K562 (cell line): ENCODE data around the gene SH3RF1. TPM values are rescaled to one million over a fixed set of nuclear protein-coding genes. Genes with fewer than 3 reads are reported as not detected.

ENCODE experiments used
- ATAC-seq: fragments of 200-7000 bp; cut with Tn5 transposase; 3 replicates; pipeline ENCODE4 v1.9.1; 2020; ENCODE audit warnings: moderate library complexity
- BruUV-seq: library from RNA; stranded (reverse); fragments of 400-500 nt; replicated peaks from 2 replicates; lab custom pipeline; 2021; lab: Mats Ljungman, UMichigan
- CTCF ChIA-PET: fragments of 300-600 bp; formaldehyde crosslinking; extraction: SDS; loops from one replicate; lab custom pipeline; 2021; ENCODE audit warnings: low intra/inter-chr PET ratio; lab: Yijun Ruan, JAX
- POLR2A ChIA-PET: fragments of 300-600, 350-650 bp; sonication (Branson Sonifier 250); formaldehyde crosslinking; extraction: SDS; loops from one replicate; lab custom pipeline; 2021; ENCODE audit warnings: antibody characterized with exemption, inconsistent platforms; lab: Yijun Ruan, JAX
- DNase-seq, 4 experiments: peaks; one replicate each; pipeline versions ENCODE4 v3.0.0 to v3.0.0-alpha.2; 2011 to 2018; ENCODE audit warnings: low spot score in 3 of 4, mixed read lengths in 3 of 4; ENCODE audit errors: extremely low read depth in 1 of 4
- FAIRE-seq: peaks from 2 replicates; lab custom pipeline; 2011; peaks lifted over from hg19 to GRCh38; lab: Jason Lieb, UNC
- H2AFZ ChIP-seq: 2 replicates; pipeline ENCODE4 v1.6.0; 2011; ENCODE audit warnings: low read depth, low read length, control low read depth, inconsistent platforms
- H3K27ac ChIP-seq: fragments of 200-600 bp; 3 replicates; pipeline ENCODE4 v1.8.0; 2011; ENCODE audit warnings: low read depth, mild to moderate bottlenecking, control low read depth, inconsistent platforms, low read length, moderate library complexity, mixed read lengths; ENCODE audit errors: extremely low read depth
- H3K27me3 ChIP-seq, 2 experiments: fragments of 300-600 bp in 1 of 2; 2 replicates in 1 of 2; 3 replicates in 1 of 2; pipeline versions ENCODE4 v1.6.0 to v1.8.0; 2011; ENCODE audit warnings: inconsistent platforms in 2 of 2, low read length in 2 of 2, mild to moderate bottlenecking in 1 of 2, mixed read lengths in 1 of 2, moderate library complexity in 1 of 2; ENCODE audit not compliant: control insufficient read depth in 2 of 2, insufficient read depth in 2 of 2
- H3K36me3 ChIP-seq: fragments of 300-600 bp; 3 replicates; pipeline ENCODE4 v1.8.0; 2011; ENCODE audit warnings: mild to moderate bottlenecking, low read length, inconsistent platforms; ENCODE audit not compliant: control insufficient read depth, insufficient read depth
- H3K4me1 ChIP-seq, 2 experiments: fragments of 200-600 bp in 1 of 2; replicated peaks in 1 of 2; 2 replicates in 1 of 2; 3 replicates in 1 of 2; pipeline versions ENCODE4 v1.5.1 to v1.8.0; 2011; ENCODE audit warnings: inconsistent platforms in 2 of 2, low read length in 2 of 2, mild to moderate bottlenecking in 1 of 2, mixed read lengths in 1 of 2, moderate library complexity in 1 of 2; ENCODE audit not compliant: control insufficient read depth in 2 of 2, insufficient read depth in 2 of 2
- H3K4me2 ChIP-seq: 2 replicates; pipeline ENCODE4 v1.6.1; 2011; ENCODE audit warnings: low read length, control low read depth, inconsistent platforms, mixed read lengths; ENCODE audit not compliant: insufficient read depth
- H3K4me3 ChIP-seq: fragments of 200-600 bp; sonication (generic), shearing (Covaris generic); 2 replicates; pipeline ENCODE4 v1.5.1; 2016; ENCODE audit warnings: control low read depth, inconsistent platforms
- H3K79me2 ChIP-seq: fragments of 200-600 bp; 3 replicates; pipeline ENCODE4 v1.8.0; 2011; ENCODE audit warnings: low read length, inconsistent platforms; ENCODE audit not compliant: control insufficient read depth, insufficient read depth
- H3K9ac ChIP-seq, 2 experiments: 2 replicates each; pipeline versions ENCODE4 v1.6.0 to v1.6.1; 2011; ENCODE audit warnings: low read depth in 2 of 2, low read length in 2 of 2, control low read depth in 1 of 2, inconsistent platforms in 1 of 2, mild to moderate bottlenecking in 1 of 2, mixed read lengths in 1 of 2; ENCODE audit not compliant: insufficient read depth in 1 of 2
- H3K9me1 ChIP-seq: one replicate; pipeline ENCODE4 v1.6.0; 2011; ENCODE audit warnings: inconsistent platforms, mild to moderate bottlenecking, low read length, moderate library complexity; ENCODE audit not compliant: control insufficient read depth, insufficient read depth
- H3K9me3 ChIP-seq: replicated peaks from 2 replicates; pipeline ENCODE4 v1.5.1; 2011; ENCODE audit warnings: low read depth, low read length, inconsistent platforms; ENCODE audit not compliant: control insufficient read depth, insufficient read depth
- H4K20me1 ChIP-seq: replicated peaks from 2 replicates; pipeline ENCODE4 v1.6.1; 2011; ENCODE audit warnings: low read length, inconsistent platforms, mixed read lengths; ENCODE audit not compliant: control insufficient read depth, insufficient read depth
- DACH1 ChIP-seq: fragments of 450-650 bp; IDR thresholded peaks from 2 replicates; pipeline ENCODE4 v1.6.1; 2018; ENCODE audit not compliant: partially characterized antibody
- HNRNPH1 ChIP-seq: fragments of 200-400 bp; formaldehyde crosslinking; optimal IDR thresholded peaks from 2 replicates; pipeline ENCODE3; 2017; ENCODE audit warnings: low read depth, mild to moderate bottlenecking, low read length, moderate library complexity
- MAFG ChIP-seq: fragments of 450-650 bp; conservative IDR thresholded peaks from 2 replicates; pipeline ENCODE4 v1.6.1; 2016; ENCODE audit warnings: missing genetic modification characterization, missing compliant biosample characterization
- NCOA1 ChIP-seq: fragments of 450-650 bp; IDR thresholded peaks from 2 replicates; pipeline ENCODE4 v1.6.1; 2016; ENCODE audit warnings: low read depth
- PHF20 ChIP-seq: fragments of 450-650 bp; IDR thresholded peaks from 2 replicates; pipeline ENCODE4 v1.6.1; 2018; ENCODE audit not compliant: partially characterized antibody
- SETDB1 ChIP-seq: IDR thresholded peaks from one replicate; pipeline ENCODE4 v1.6.1; 2012; ENCODE audit warnings: low read length, control low read depth, inconsistent platforms
- SLC30A9 ChIP-seq: fragments of 250-450 bp; sonication (Bioruptor Pico); IDR thresholded peaks from 2 replicates; pipeline ENCODE4 v1.8.0; 2022; ENCODE audit warnings: mild to moderate bottlenecking, moderate library complexity
- ZNF384 ChIP-seq: IDR thresholded peaks from 2 replicates; pipeline ENCODE4 v1.6.1; 2012; ENCODE audit warnings: low read depth, low read length, improper control_type of control experiment
- WGBS: fragments of 100-300 bp; shearing (Covaris generic); methylation state at CpG from one replicate; pipeline ENCODE4 v1.1.6; 2016; ENCODE audit warnings: low coverage, mixed read lengths; ENCODE audit not compliant: insufficient coverage; ENCODE audit errors: missing lambda C conversion rate; 5-methylcytosine and 5-hydroxymethylcytosine counted together
- in situ Hi-C: fragments of 300-500 bp; cut with MboI; formaldehyde crosslinking; loops from 4 replicates; pipeline ENCODE4 v1.15.0; 2018; ENCODE audit warnings: inconsistent platforms, mixed read lengths
- intact Hi-C: fragments of 100-400 bp; cut with micrococcal nuclease; formaldehyde crosslinking; loops from 2 replicates; pipeline ENCODE4 v1.14.2; 2022
- polyA plus RNA-seq, 8 experiments: library from polyadenylated mRNA; depleted of rRNA in 4 of 8; stranded (reverse) in 5 of 8; unstranded in 3 of 8; fragments of >200 nt; fragmentation: Nextera tagmentation in 2 of 8; fragmentation: Illumina TruSeq in 1 of 8; extraction: Ambion mirVana in 2 of 8; extraction: Trizol in 1 of 8; gene quantifications; 2 replicates each; pipeline versions ENCODE4 v1.2.1 to v1.2.3, GENCODE V29; 2011 to 2014; ENCODE audit warnings: inconsistent platforms in 1 of 8, missing spikeins in 1 of 8
- total RNA-seq, 7 experiments: library from RNA; depleted of rRNA in 6 of 7; stranded (reverse); fragments of >200 nt in 6 of 7; fragmentation: Illumina TruSeq in 2 of 7; extraction: Trizol in 2 of 7; gene quantifications; 2 replicates each; pipeline versions ENCODE4 v1.2.1 to v1.2.3, GENCODE V29; 2011 to 2021; ENCODE audit warnings: low replicate concordance in 1 of 7
- TF ChIP-seq, protein P1 (sequence below): fragments of 250-450 bp; sonication (Bioruptor Pico); IDR thresholded peaks from 2 replicates; pipeline ENCODE4 v1.5.1; 2021; ENCODE audit warnings: mild to moderate bottlenecking

SH3RF1 gene
- total and polyA plus RNA-seq, 9 of the 15 experiments (the other 6 are each of a cell fraction or from before 2014, with no cell fraction given): 0.04 to 0.16 (median 0.11) TPM; not detected in 6

DNA sequence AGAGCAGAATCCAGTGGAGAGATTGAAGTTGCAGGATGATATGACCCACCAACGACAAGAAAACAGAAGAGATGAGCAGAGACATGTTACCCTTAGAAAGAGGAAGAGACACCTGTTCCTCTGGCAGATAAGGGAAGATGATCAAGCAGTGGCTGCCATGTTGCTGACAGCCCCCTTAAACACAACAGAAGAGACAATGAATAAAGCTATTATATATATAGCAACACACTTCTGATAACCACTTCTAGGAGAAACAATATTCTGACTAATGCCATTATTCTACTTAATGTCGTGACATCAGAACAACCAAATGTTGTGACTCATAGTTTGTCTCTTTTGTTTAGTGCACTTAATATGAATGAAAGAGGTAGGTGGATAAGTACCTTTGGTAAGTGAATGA, 44.9 kb downstream of the SH3RF1 start:
- in situ Hi-C loops: no loop called here
- ChIA-PET POLR2A (no interaction called here), CTCF (no interaction called here)
- no peak overlapping the region for H3K4me2 ChIP-seq
- WGBS: 0% methylated on average over 2 of the region's 2 CpGs
- H3K27ac ChIP-seq: no peak overlapping the region
- H3K79me2 ChIP-seq: no peaks in the 10 kb centered on the region
- H2AFZ ChIP-seq: no peak overlapping the region
- BruUV-seq: no TSS peak
- no peaks in the 10 kb centered on the region for H3K27me3 ChIP-seq
- no peak overlapping the region for H3K9ac ChIP-seq
- DNase-seq (no peak), FAIRE-seq (no peak), ATAC-seq (no peak)
- H4K20me1 ChIP-seq: no peaks in the 10 kb centered on the region
- no peaks in the 10 kb centered on the region for H3K9me1 ChIP-seq
- intact Hi-C loops: no loop called here
- no peak overlapping the region for H3K4me3 ChIP-seq
- no peaks in the 10 kb centered on the region for H3K36me3 ChIP-seq
- H3K9me3 ChIP-seq: no peaks in the 10 kb centered on the region
- no peaks in the 10 kb centered on the region for H3K4me1 ChIP-seq
- TF ChIP-seq SLC30A9 (CRISPR knock-in tag) (no peak), SETDB1 (no peak), ZNF384 (no peak), PHF20 (no peak), NCOA1 (no peak), MAFG (no peak), DACH1 (no peak), HNRNPH1 (no peak)
- TF ChIP-seq, protein P1, sequence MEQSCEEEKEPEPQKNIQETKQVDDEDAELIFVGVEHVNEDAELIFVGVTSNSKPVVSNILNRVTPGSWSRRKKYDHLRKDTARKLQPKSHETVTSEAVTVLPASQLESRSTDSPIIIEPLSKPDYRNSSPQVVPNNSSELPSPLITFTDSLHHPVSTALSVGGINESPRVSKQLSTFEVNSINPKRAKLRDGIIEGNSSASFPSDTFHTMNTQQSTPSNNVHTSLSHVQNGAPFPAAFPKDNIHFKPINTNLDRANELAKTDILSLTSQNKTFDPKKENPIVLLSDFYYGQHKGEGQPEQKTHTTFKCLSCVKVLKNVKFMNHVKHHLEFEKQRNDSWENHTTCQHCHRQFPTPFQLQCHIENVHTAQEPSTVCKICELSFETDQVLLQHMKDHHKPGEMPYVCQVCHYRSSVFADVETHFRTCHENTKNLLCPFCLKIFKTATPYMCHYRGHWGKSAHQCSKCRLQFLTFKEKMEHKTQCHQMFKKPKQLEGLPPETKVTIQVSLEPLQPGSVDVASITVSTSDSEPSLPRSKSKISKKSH (CRISPR knock-in tag): no peak
